Measurements from ENCODE around the gene AGAP1. TPM values are rescaled to one million over a fixed set of nuclear protein-coding genes. Genes with fewer than 3 reads are reported as not detected.
"Not testable (repeated sequence)": the region's sequence is repeated elsewhere in the genome, so short reads cannot be mapped to it uniquely, and the experiment has no call there.

The AGAP1 gene
- polyA plus RNA-seq, 3 donors from 2014 or later, result 0.18 to 2.3 (median 0.21) TPM

GRCh38 chr2:235595422-235596010 lies 101.7 kb downstream of the AGAP1 start:
- DNase-seq, result peak; percentile 36 to 53 (median 39)
- Mint-ChIP-seq H3K9me3 (no peaks in the 10 kb centered on the region), H3K36me3 (no peaks in the 10 kb centered on the region), H3K27ac (no peak overlapping the region), H3K4me1 (no peaks in the 10 kb centered on the region), H3K4me3 (no peak overlapping the region), H3K27me3 (ENCODE audit: low read depth in 3 of 3) (peaks cover 3 to 8% (median 3%) of the 10 kb centered on the region in 3 donors)

DNA sequence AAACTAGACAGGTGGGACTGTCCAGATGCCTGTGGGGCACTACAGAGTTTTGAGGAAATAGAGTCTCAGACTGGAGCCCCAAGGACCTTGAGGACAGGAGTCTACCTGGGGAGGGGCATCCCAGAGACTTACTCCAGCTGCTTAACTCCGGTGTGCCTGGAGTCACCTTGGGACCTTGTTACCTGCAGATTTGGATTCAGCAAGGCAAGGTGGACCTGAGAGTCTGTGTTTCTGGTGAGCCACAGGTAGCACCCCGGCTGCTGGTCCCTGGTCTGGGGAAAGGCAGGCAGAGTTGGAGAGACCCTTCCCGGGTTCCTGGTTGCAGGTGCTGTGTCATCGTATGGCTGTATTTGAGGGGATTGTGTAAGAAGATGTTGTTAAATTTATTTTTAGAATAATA lies 102.4 kb downstream of the AGAP1 start:
- H3K4me3 Mint-ChIP-seq, result no peak overlapping the region
- no peaks in the 10 kb centered on the region for H3K4me1 Mint-ChIP-seq
- no peak for DNase-seq
- peaks cover 3 to 8% (median 3%) of the 10 kb centered on the region in 3 donors for H3K27me3 Mint-ChIP-seq (ENCODE audit: low read depth in 3 of 3)
- no peak overlapping the region for H3K27ac Mint-ChIP-seq
- H3K36me3 Mint-ChIP-seq, result no peaks in the 10 kb centered on the region
- no peaks in the 10 kb centered on the region for H3K9me3 Mint-ChIP-seq

- Mint-ChIP-seq H3K36me3 (no peaks in the 10 kb centered on the region), H3K27ac (no peak overlapping the region), H3K4me3 (no peak overlapping the region), H3K27me3 (ENCODE audit: low read depth in 3 of 3) (peaks cover 0 to 8% (median 3%) of the 10 kb centered on the region in 3 donors), H3K4me1 (no peaks in the 10 kb centered on the region), H3K9me3 (no peaks in the 10 kb centered on the region)
- DNase-seq, result no peak
These were observed 103.3 kb downstream of the AGAP1 start for GRCh38 chr2:235597081-235597615.

DNA sequence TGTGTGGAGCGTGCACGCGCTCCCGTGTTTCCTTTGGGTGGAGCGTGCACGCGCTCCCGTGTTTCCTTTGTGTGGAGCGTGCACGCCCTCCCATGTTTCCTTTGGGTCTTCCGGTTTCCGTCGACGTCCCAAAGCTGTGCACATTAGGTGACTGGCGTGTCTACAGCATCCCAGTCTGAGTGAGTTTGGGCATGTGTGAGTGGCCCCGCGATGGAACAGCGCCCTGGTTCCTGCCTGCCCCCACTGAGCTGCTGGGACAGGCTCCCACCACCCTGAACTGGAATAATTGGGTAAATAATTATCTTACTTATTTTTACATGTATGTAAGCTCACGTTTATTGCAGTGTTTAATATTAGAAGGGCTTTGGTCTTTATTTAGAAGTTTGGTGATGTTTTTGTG lies 104.2 kb downstream of the AGAP1 start:
- DNase-seq, result no peak

DNA sequence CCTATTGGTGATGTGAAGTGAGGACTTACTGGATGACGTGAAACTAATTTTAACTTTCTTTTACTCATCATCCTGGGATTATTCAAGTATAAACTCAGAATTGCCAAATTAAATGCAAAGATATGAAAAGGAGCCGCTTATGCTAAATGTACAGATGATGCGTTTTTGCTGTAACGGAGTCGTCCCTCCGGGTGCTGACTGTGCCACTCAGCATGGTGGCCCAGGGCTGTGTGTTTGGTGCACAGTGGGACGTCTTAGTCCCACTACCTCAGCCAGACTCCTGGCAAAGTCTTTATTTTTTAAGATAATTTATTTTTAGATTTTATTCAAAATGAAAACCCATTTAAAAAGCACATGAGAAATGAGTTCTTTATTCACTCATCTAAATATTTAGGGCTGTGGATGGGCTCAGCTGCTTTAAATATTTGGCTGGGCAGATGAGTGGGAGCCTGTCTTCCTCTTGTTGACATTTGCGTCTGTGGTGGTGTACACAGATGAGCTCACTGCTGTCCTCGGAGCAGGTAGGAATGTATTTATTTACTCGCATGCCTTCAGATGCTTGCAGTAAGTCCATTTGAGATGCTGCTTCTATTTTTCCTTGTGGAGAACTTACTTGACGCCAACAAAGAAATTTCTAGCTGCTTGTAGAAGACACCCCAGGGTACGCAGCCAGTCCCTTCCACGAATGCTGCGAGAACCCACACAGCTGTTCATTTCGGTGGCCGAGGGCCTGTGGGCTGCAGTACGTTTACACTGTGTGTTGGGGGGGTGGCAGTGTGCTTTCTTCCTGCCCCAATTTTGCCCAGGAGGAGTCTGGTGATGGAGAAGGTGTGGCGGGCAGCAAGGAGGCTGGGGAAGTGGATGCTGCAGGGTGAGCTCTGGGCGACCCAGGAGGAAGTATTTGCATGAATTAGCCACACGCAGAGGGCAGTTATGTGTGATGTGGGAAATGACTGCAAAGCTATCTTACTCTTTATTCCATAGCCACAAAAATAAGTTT lies 105.0 kb downstream of the AGAP1 start:
- Mint-ChIP-seq H3K27ac (no peak overlapping the region), H3K4me1 (no peaks in the 10 kb centered on the region), H3K36me3 (no peaks in the 10 kb centered on the region), H3K9me3 (no peaks in the 10 kb centered on the region), H3K4me3 (no peak overlapping the region), H3K27me3 (ENCODE audit: low read depth in 3 of 3) (peaks cover 0 to 12% (median 2%) of the 10 kb centered on the region in 3 donors)
- DNase-seq, result no peak

More for the DNA sequence above, 104.2 kb downstream of the AGAP1 start:
- Mint-ChIP-seq H3K4me1 (no peaks in the 10 kb centered on the region), H3K27me3 (ENCODE audit: low read depth in 3 of 3) (peaks cover 0 to 4% (median 3%) of the 10 kb centered on the region in 3 donors), H3K4me3 (no peak overlapping the region), H3K36me3 (no peaks in the 10 kb centered on the region), H3K9me3 (no peaks in the 10 kb centered on the region), H3K27ac (no peak overlapping the region)

GRCh38 chr2:235599596-235600338 lies 105.9 kb downstream of the AGAP1 start:
- Mint-ChIP-seq H3K27ac (no peak overlapping the region), H3K9me3 (no peaks in the 10 kb centered on the region), H3K27me3 (ENCODE audit: low read depth in 3 of 3) (peaks cover 0 to 13% (median 2%) of the 10 kb centered on the region in 3 donors), H3K36me3 (no peaks in the 10 kb centered on the region), H3K4me1 (no peaks in the 10 kb centered on the region), H3K4me3 (no peak overlapping the region)
- DNase-seq, result no peak

DNA sequence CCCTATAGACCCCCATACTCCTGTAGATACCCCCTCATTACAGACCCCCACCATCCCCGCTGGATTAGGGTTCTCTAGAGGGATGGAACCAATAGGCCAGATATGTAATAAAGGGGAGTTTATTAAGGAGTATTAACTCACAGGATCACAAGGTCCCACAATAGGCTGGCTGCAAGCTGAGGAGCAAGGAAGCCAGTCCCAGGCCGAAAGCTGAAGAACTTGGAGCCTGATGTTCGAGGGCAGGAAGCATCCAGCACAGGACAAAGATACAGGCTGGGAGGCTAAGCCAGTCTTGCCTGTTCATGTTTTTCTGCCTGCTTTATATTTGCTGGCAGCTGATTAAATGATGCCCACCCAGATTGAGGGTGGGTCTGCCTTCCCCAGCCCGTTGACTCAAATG lies 106.6 kb downstream of the AGAP1 start:
- Mint-ChIP-seq H3K27me3 (ENCODE audit: low read depth in 3 of 3) (peaks cover 0 to 19% (median 2%) of the 10 kb centered on the region in 3 donors), H3K4me3 (no peak overlapping the region), H3K9me3 (no peaks in the 10 kb centered on the region), H3K36me3 (no peaks in the 10 kb centered on the region), H3K4me1 (no peaks in the 10 kb centered on the region), H3K27ac (no peak overlapping the region)
- no peak for DNase-seq

GRCh38 chr2:235600926-235601325 lies 107.1 kb downstream of the AGAP1 start:
- Mint-ChIP-seq H3K36me3 (no peaks in the 10 kb centered on the region), H3K4me1 (no peaks in the 10 kb centered on the region), H3K9me3 (no peaks in the 10 kb centered on the region), H3K4me3 (no peak overlapping the region), H3K27me3 (ENCODE audit: low read depth in 3 of 3) (peaks cover 0 to 19% (median 2%) of the 10 kb centered on the region in 3 donors), H3K27ac (peak overlapping the region in 1 of 6 donors; percentile 51)
- no peak for DNase-seq

DNA sequence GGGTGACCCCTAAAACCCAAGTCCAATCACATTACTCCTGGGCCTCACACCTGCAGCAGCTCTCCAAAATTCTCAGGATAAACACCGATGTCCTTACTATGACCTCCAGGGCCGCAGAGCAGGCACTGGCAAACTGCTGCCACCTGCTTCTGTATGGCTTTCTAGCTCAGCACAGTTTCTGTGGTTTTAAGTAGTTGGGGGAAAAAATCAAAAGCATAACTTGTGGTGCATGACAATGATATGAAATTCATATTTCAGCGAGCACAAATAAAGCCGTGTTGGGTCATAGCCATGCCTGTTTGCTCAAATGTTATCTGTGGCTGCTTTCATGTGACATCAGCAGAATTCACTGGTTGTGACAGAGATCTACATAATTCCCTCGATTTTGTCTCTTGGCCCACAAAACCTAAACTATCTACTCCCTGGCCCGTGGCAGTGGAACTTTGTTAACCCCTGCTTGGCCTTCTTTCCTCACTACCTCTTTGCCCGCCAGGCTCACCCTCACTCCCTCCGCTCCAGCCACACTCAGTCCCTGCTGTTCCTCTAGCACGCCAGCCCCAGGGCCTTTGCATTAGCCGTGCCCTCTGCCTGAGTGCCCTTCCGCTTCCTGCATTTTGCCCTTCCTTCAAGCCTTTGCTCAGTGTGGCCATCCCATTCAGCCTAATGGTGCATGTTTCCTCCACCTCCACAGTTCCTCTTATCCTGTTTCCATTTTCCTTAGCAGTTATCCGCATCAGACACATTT lies 108.3 kb downstream of the AGAP1 start:
- DNase-seq, result no peak
- Mint-ChIP-seq H3K27me3 (ENCODE audit: low read depth in 3 of 3) (peaks cover 0 to 21% (median 2%) of the 10 kb centered on the region in 3 donors), H3K9me3 (no peaks in the 10 kb centered on the region), H3K4me1 (no peaks in the 10 kb centered on the region), H3K4me3 (no peak overlapping the region), H3K27ac (peak overlapping the region in 1 of 6 donors; percentile 58), H3K36me3 (no peaks in the 10 kb centered on the region)

DNA sequence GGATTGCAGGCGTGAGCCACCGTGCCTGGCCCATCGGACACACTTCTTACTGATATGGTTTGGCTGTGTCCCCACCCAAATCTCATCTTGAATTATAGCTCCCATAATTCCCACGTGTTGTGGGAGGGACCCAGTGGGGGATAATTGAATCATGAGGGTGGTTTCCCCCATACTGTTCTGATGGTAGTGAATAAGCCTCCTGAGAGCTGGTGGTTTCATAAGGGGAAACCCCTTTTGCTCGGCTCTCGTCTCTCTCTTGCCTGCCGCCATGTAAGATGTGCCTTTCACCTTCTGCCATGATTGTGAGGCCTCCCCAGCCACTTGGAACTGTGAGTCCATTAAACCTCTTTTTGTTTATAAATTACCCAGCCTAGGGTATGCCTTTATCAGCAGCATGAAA lies 109.1 kb downstream of the AGAP1 start:
- not testable (repeated sequence) for H3K36me3 Mint-ChIP-seq, H3K27ac Mint-ChIP-seq, DNase-seq, H3K9me3 Mint-ChIP-seq, H3K4me1 Mint-ChIP-seq, H3K4me3 Mint-ChIP-seq
- peaks cover 0 to 21% (median 2%) of the 10 kb centered on the region in 3 donors for H3K27me3 Mint-ChIP-seq (ENCODE audit: low read depth in 3 of 3)

- Mint-ChIP-seq H3K9me3 (no peaks in the 10 kb centered on the region), H3K27ac (no peak overlapping the region), H3K4me3 (no peak overlapping the region), H3K36me3 (no peaks in the 10 kb centered on the region), H3K27me3 (ENCODE audit: low read depth in 3 of 3) (peaks cover 0 to 21% (median 2%) of the 10 kb centered on the region in 3 donors), H3K4me1 (no peaks in the 10 kb centered on the region)
- no peak for DNase-seq
These were observed 109.8 kb downstream of the AGAP1 start for GRCh38 chr2:235603659-235604058.

DNA sequence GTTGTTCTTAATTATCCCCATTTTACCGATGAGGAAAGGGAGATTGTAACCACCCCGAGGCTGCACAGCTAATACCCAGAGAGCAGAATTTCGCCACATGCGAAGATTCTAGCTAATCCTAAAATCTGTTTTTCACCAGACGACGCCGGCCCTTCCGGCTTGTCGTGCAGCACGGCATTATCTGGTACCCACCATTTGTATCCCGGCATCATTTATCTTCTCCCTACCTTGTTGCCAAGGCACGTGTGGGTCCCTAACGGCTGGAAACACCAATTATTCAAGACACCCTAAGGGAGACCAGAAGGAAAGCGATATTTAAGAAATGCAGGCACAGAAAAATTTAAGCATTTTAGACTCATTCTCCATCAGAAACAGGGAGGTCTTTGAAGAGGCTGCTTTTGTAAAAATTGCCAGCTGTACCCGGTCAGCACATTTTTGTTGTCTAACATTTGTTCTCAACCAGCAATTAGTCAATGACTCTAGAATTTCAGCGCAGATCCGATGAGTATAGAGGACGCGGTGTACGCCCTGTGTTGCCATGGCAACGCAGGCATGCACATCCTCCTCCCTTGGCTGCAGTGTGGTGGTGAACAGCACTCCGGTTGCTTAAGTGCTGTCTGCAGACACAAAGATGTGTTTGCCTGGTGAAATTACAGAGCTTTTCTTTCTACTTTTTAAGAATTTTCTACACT lies 111.6 kb downstream of the AGAP1 start:
- Mint-ChIP-seq H3K27me3 (ENCODE audit: low read depth in 3 of 3) (peaks cover 0 to 26% (median under 1%) of the 10 kb centered on the region in 3 donors), H3K27ac (no peak overlapping the region), H3K36me3 (no peaks in the 10 kb centered on the region), H3K4me3 (no peak overlapping the region), H3K9me3 (no peaks in the 10 kb centered on the region), H3K4me1 (no peaks in the 10 kb centered on the region)
- peak in 1 of 3 donors; percentile 7 for DNase-seq

All from immature natural killer cell (primary cell).